ENCODE data around the gene CTNND2.

The CTNND2 gene

GRCh38 chr5:11904265-11904906 lies at the start of gene CTNND2:
Gene CTNND2, minus strand, starts transcription at chr5:11904446. Its CDS starts 593 bp downstream, at chr5:11903853.
- peak; percentile 71 for DNase-seq (ENCODE audit: low spot score)

GRCh38 chr5:11946317-11946716 lies 42.1 kb upstream of the CTNND2 start:
- DNase-seq (ENCODE audit: low spot score): no peak

- no peak for DNase-seq (ENCODE audit: low spot score)
These were observed 37.3 kb upstream of the CTNND2 start for GRCh38 chr5:11941566-11941965.

GRCh38 chr5:11931638-11932037 lies 27.4 kb upstream of the CTNND2 start:
- no peak for DNase-seq (ENCODE audit: low spot score)

GRCh38 chr5:11928909-11929308 lies 24.7 kb upstream of the CTNND2 start:
- no peak for DNase-seq (ENCODE audit: low spot score)

- no peak for DNase-seq (ENCODE audit: low spot score)
These were observed 21.5 kb upstream of the CTNND2 start for GRCh38 chr5:11925701-11926100.

GRCh38 chr5:11922394-11922793 lies 18.1 kb upstream of the CTNND2 start:
- no peak for DNase-seq (ENCODE audit: low spot score)

- DNase-seq (ENCODE audit: low spot score): no peak
These were observed 14.3 kb upstream of the CTNND2 start for GRCh38 chr5:11918463-11919045.

- no peak for DNase-seq (ENCODE audit: low spot score)
These were observed 5.2 kb upstream of the CTNND2 start for GRCh38 chr5:11909471-11909870.

- no peak for DNase-seq (ENCODE audit: low spot score)
These were observed 2.3 kb upstream of the CTNND2 start for GRCh38 chr5:11906497-11906896.

GRCh38 chr5:11905206-11905605 lies 960 bp upstream of the CTNND2 start:
- DNase-seq (ENCODE audit: low spot score): no peak

- DNase-seq (ENCODE audit: low spot score): no peak
These were observed 507 bp downstream of the CTNND2 start for GRCh38 chr5:11903614-11904264.

GRCh38 chr5:11903121-11903613 lies 1.1 kb downstream of the CTNND2 start:
- DNase-seq (ENCODE audit: low spot score): no peak

GRCh38 chr5:11902201-11902619 lies 2.0 kb downstream of the CTNND2 start:
- no peak for DNase-seq (ENCODE audit: low spot score)

- no peak for DNase-seq (ENCODE audit: low spot score)
These were observed 5.5 kb downstream of the CTNND2 start for GRCh38 chr5:11898787-11899186.

- DNase-seq (ENCODE audit: low spot score): no peak
These were observed 6.5 kb downstream of the CTNND2 start for GRCh38 chr5:11897781-11898180.

- DNase-seq (ENCODE audit: low spot score): no peak
These were observed 9.3 kb downstream of the CTNND2 start for GRCh38 chr5:11894992-11895391.

- DNase-seq (ENCODE audit: low spot score): no peak
These were observed 11.4 kb downstream of the CTNND2 start for GRCh38 chr5:11892832-11893231.

GRCh38 chr5:11890777-11891176 lies 13.5 kb downstream of the CTNND2 start:
- DNase-seq (ENCODE audit: low spot score): no peak

GRCh38 chr5:11888221-11888620 lies 16.0 kb downstream of the CTNND2 start:
- no peak for DNase-seq (ENCODE audit: low spot score)

- DNase-seq (ENCODE audit: low spot score): no peak
These were observed 25.4 kb downstream of the CTNND2 start for GRCh38 chr5:11878814-11879213.

GRCh38 chr5:11873587-11873986 lies 30.7 kb downstream of the CTNND2 start:
- DNase-seq (ENCODE audit: low spot score): no peak

- no peak for DNase-seq (ENCODE audit: low spot score)
These were observed 35.0 kb downstream of the CTNND2 start for GRCh38 chr5:11869203-11869602.

Data from left forelimb (tissue), 1 donor.